Measurements from ENCODE around the gene TMEM106A. TPM values are rescaled to one million over a fixed set of nuclear protein-coding genes. Genes with fewer than 3 reads are reported as not detected.
"Not testable (repeated sequence)": the region's sequence is repeated elsewhere in the genome, so short reads cannot be mapped to it uniquely, and the experiment has no call there.

The TMEM106A gene
- total RNA-seq, 1 experiment from 2014 or later: 3.5 TPM

DNA sequence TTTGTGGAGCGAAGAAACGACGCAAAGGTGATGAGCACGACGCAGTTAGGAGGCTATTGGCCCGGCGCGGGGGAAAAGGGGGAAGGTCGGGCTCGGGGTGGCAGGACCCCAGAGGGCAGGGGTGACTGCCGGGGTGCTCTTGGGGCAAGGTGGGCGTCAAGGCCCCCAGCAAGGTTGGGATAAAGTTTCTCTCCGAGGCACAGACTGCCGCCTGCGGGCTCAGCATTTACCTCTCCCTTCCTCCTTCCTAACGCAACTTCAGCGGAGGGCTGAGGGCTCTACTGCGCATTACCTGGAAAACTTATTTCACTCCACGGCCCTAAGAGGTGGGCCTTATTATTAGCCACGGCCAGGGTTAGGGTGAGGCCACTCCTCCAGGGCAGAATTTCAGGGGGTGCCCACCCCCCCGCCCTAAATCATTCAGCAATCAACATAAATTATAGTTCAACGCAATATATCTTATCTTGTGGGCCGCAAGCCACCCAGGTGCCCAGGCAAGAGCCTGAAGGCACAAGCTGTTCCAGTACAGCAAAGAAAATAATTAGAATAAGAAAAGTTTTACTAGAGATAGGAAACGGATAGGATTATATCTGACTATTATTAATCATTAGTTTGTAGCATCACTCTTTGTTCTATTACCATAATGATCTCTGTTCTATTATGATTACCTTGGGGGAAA is 20.5 kb downstream of the TMEM106A start:
- H4K20me1 ChIP-seq (ENCODE audit: insufficient read depth); H3K27ac ChIP-seq (ENCODE audit: low read depth, low read length); H3K79me2 ChIP-seq (ENCODE audit: insufficient read depth, low read length); H2AFZ ChIP-seq (ENCODE audit: low read depth, low read length, poor library complexity, severe bottlenecking); H3K4me2 ChIP-seq (ENCODE audit: low read length); POLR2A ChIA-PET; H3K9ac ChIP-seq (ENCODE audit: low read length); H3K4me1 ChIP-seq (ENCODE audit: control insufficient read depth in 1 of 2, insufficient read depth in 2 of 2, low read length in 2 of 2); ATAC-seq; H3K4me3 ChIP-seq (replicated peaks in 1 of 2; ENCODE audit: low read depth in 1 of 2, low read length in 2 of 2); CTCF ChIA-PET; H3K36me3 ChIP-seq (ENCODE audit: control insufficient read depth in 1 of 2, insufficient read depth in 2 of 2, low read length in 2 of 2); H3K27me3 ChIP-seq (ENCODE audit: insufficient read depth, low read length); H3K9me2 ChIP-seq (ENCODE audit: insufficient read depth); intact Hi-C loops (cut with micrococcal nuclease); RAD21 ChIA-PET (ENCODE audit: low non-redundant PET in 1 of 2, low total read pairs in 2 of 2, uncharacterized antibody in 2 of 2, unreplicated experiment in 2 of 2); H3K9me3 ChIP-seq (ENCODE audit: control insufficient read depth in 1 of 2, insufficient read depth in 1 of 2, low read depth in 1 of 2, low read length in 2 of 2); DNase-seq (ENCODE audit: low read depth, low spot score): not testable (repeated sequence)
- BruUV-seq (replicated peaks): TSS peak; percentile 85

DNA sequence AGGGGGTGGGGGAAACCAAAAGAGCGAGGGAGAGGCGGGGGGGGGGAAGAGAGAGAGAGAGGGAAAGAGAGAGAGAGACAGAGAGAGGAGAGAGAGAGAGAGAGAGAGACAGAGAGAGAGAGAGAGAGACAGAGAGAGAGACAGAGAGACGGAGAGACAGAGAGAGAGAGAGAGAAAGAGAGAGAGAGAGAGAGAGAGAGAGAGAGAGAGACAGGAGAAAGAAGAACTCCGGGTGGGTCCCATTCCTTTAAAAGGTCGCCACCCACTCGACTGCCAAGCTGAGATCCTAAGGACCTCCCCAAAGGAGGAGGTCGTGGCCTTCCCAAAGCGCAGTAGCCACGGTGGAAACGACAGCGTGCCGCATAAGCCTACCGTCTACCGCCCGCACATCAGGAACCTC is 21.6 kb downstream of the TMEM106A start:
- POLR2A ChIA-PET; ATAC-seq; RAD21 ChIA-PET (ENCODE audit: low non-redundant PET in 1 of 2, low total read pairs in 2 of 2, uncharacterized antibody in 2 of 2, unreplicated experiment in 2 of 2); H3K79me2 ChIP-seq (ENCODE audit: insufficient read depth, low read length); H3K9me3 ChIP-seq (ENCODE audit: control insufficient read depth in 1 of 2, insufficient read depth in 1 of 2, low read depth in 1 of 2, low read length in 2 of 2); H3K4me3 ChIP-seq (replicated peaks in 1 of 2; ENCODE audit: low read depth in 1 of 2, low read length in 2 of 2); H3K36me3 ChIP-seq (ENCODE audit: control insufficient read depth in 1 of 2, insufficient read depth in 2 of 2, low read length in 2 of 2); intact Hi-C loops (cut with micrococcal nuclease); CTCF ChIA-PET; H3K9ac ChIP-seq (ENCODE audit: low read length); H3K4me2 ChIP-seq (ENCODE audit: low read length); H4K20me1 ChIP-seq (ENCODE audit: insufficient read depth); BruUV-seq (replicated peaks); H3K4me1 ChIP-seq (ENCODE audit: control insufficient read depth in 1 of 2, insufficient read depth in 2 of 2, low read length in 2 of 2); H3K27me3 ChIP-seq (ENCODE audit: insufficient read depth, low read length); H3K9me2 ChIP-seq (ENCODE audit: insufficient read depth); H3K27ac ChIP-seq (ENCODE audit: low read depth, low read length); DNase-seq (ENCODE audit: low read depth, low spot score); H2AFZ ChIP-seq (ENCODE audit: low read depth, low read length, poor library complexity, severe bottlenecking): not testable (repeated sequence)

DNA sequence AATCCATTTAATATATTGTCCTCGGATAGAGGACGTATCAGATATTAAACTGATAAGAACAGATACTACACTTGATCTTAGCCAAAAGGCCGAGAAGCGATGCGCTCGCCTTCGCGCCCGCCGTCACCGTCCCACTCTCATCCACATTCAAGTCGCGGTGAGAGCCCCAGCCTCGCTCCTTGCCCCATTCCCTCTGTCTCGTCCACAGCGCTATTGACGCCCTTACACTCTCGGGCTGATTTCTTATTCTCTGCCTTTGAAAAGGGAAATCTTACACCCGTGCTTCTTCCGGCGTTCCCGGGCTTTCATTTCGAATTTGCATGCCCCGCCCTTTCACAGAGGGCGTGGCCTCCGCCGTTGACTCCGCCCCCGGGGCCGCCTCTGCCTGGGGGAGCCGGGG is 22.2 kb downstream of the TMEM106A start, which contains the start of gene RNU2-1:
TSS of gene RNU2-1 (minus strand) at position 101 of the 400 bp plus-strand sequence.
- RAD21 ChIA-PET (ENCODE audit: low non-redundant PET in 1 of 2, low total read pairs in 2 of 2, uncharacterized antibody in 2 of 2, unreplicated experiment in 2 of 2); CTCF ChIA-PET; intact Hi-C loops (cut with micrococcal nuclease); H2AFZ ChIP-seq (ENCODE audit: low read depth, low read length, poor library complexity, severe bottlenecking); DNase-seq (ENCODE audit: low read depth, low spot score); POLR2A ChIA-PET; H4K20me1 ChIP-seq (ENCODE audit: insufficient read depth); H3K27ac ChIP-seq (ENCODE audit: low read depth, low read length); H3K4me1 ChIP-seq (ENCODE audit: control insufficient read depth in 1 of 2, insufficient read depth in 2 of 2, low read length in 2 of 2); H3K9me2 ChIP-seq (ENCODE audit: insufficient read depth); H3K9ac ChIP-seq (ENCODE audit: low read length); H3K79me2 ChIP-seq (ENCODE audit: insufficient read depth, low read length); H3K36me3 ChIP-seq (ENCODE audit: control insufficient read depth in 1 of 2, insufficient read depth in 2 of 2, low read length in 2 of 2); ATAC-seq; H3K9me3 ChIP-seq (ENCODE audit: control insufficient read depth in 1 of 2, insufficient read depth in 1 of 2, low read depth in 1 of 2, low read length in 2 of 2); H3K4me3 ChIP-seq (replicated peaks in 1 of 2; ENCODE audit: low read depth in 1 of 2, low read length in 2 of 2); BruUV-seq (replicated peaks); H3K27me3 ChIP-seq (ENCODE audit: insufficient read depth, low read length); H3K4me2 ChIP-seq (ENCODE audit: low read length): not testable (repeated sequence)

DNA sequence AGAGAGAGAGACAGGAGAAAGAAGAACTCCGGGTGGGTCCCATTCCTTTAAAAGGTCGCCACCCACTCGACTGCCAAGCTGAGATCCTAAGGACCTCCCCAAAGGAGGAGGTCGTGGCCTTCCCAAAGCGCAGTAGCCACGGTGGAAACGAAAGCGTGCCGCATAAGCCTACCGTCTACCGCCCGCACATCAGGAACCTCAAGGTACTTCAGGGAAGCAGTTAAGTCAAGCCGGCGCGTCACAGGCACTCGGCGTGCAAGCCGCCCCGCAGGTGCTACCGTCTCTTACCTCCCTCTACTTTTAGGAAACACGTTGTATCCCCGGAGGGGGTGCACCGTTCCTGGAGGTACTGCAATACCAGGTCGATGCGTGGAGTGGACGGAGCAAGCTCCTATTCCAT is 27.9 kb downstream of the TMEM106A start:
- H3K9me2 ChIP-seq (ENCODE audit: insufficient read depth); H3K9me3 ChIP-seq (ENCODE audit: control insufficient read depth in 1 of 2, insufficient read depth in 1 of 2, low read depth in 1 of 2, low read length in 2 of 2); H2AFZ ChIP-seq (ENCODE audit: low read depth, low read length, poor library complexity, severe bottlenecking); H3K9ac ChIP-seq (ENCODE audit: low read length); H3K36me3 ChIP-seq (ENCODE audit: control insufficient read depth in 1 of 2, insufficient read depth in 2 of 2, low read length in 2 of 2); BruUV-seq (replicated peaks); H3K4me3 ChIP-seq (replicated peaks in 1 of 2; ENCODE audit: low read depth in 1 of 2, low read length in 2 of 2); H3K4me2 ChIP-seq (ENCODE audit: low read length); intact Hi-C loops (cut with micrococcal nuclease); RAD21 ChIA-PET (ENCODE audit: low non-redundant PET in 1 of 2, low total read pairs in 2 of 2, uncharacterized antibody in 2 of 2, unreplicated experiment in 2 of 2); H3K79me2 ChIP-seq (ENCODE audit: insufficient read depth, low read length); H4K20me1 ChIP-seq (ENCODE audit: insufficient read depth); CTCF ChIA-PET; DNase-seq (ENCODE audit: low read depth, low spot score); H3K27me3 ChIP-seq (ENCODE audit: insufficient read depth, low read length); H3K27ac ChIP-seq (ENCODE audit: low read depth, low read length); H3K4me1 ChIP-seq (ENCODE audit: control insufficient read depth in 1 of 2, insufficient read depth in 2 of 2, low read length in 2 of 2); POLR2A ChIA-PET: not testable (repeated sequence)
- peak; percentile 76 for ATAC-seq

Data from HCT116 (cell line).